ENCODE data around the gene FAM186B.

Gene FAM186B

DNA sequence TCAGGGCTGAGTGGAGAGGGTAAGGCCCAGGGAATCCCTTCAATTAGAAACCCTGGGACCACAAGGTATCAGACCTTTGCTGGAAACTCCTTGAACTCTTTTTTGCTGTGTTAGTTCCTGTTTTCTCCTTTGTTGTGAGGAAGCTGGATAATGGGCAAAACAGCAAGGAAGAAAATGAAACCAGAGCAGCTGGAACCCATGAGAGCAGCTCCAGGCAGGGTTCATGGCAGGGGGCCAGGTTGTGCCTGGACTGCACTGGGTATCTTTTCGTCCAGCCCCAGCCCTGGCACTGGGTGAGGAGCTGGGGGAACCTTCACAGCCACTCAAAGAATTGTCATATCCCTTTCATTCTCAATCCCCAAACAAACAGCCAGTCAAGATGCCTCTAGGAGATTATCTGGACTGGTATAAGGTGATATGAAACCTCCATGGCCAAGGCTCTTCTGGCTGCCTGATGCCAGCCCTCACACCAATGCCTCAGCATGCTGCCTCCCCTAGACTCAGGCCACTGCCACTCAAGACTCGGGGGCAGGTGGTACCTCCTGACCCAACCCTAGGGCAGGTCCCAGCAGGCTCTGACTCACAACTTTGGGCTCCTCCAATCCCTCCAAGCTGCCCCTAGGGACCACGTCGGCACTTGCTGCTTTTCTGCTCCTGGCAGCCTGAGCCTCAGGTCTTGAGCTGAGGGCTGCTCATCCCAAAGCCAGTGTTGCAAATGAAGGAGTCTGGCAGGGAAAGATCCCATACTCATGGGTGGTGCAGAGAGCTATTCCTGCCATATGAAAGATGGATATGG is 16.5 kb downstream of the FAM186B start:
- DNase-seq (ENCODE audit: extremely low read depth, low read depth): no peak
- no peak overlapping the region for H3K4me3 ChIP-seq (replicated peaks; ENCODE audit: low read depth, low read length)
- no peak for TF ChIP-seq CTCF (IDR thresholded peaks at IDR 0.05; ENCODE audit: low read depth, low read length, missing control alignments)

- H3K4me3 ChIP-seq (replicated peaks; ENCODE audit: low read depth, low read length): no peak overlapping the region
- TF ChIP-seq CTCF (IDR thresholded peaks at IDR 0.05; ENCODE audit: low read depth, low read length, missing control alignments): no peak
- no peak for DNase-seq (ENCODE audit: extremely low read depth, low read depth)
These were observed 17.2 kb downstream of the FAM186B start for GRCh38 chr12:49588281-49588680.

DNA sequence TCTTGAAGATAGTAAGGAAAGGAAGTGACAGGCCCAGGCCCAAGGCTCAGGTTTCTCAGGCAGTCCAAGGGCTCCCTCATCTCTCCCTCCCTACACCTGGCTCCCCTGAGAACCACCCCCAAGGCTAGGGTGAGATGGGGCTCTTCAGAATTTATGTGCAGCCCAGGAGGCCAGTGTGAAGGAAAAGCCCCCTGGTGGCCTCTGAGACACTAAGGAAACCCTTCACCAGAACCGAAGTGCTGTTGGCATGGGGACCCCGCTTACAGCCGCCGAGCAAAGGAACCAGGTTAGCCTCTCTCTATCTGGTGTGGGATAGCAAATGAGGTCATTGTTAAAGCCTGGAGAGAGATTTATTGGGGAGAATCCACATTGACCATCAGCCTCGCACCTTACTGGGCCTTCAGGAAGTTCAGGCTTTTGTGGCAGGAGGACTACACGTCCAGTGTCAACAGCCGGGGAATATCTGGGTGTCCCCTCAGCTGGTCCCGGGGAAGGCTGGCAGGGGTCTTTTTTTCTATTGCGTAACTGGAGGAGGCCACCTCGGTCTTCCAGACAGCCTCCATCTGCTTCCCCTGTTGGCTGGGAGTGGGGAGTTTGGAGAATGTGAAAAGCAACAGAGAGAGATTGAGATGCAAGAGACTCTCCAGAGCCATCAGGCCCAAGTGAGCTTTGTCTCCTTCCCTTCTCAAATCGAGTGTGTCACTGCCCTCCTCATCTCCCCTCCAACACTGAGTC is 18.1 kb downstream of the FAM186B start:
- TF ChIP-seq CTCF (IDR thresholded peaks at IDR 0.05; ENCODE audit: low read depth, low read length, missing control alignments): no peak
- H3K4me3 ChIP-seq (replicated peaks; ENCODE audit: low read depth, low read length): no peak overlapping the region
- DNase-seq (ENCODE audit: extremely low read depth, low read depth): no peak

DNA sequence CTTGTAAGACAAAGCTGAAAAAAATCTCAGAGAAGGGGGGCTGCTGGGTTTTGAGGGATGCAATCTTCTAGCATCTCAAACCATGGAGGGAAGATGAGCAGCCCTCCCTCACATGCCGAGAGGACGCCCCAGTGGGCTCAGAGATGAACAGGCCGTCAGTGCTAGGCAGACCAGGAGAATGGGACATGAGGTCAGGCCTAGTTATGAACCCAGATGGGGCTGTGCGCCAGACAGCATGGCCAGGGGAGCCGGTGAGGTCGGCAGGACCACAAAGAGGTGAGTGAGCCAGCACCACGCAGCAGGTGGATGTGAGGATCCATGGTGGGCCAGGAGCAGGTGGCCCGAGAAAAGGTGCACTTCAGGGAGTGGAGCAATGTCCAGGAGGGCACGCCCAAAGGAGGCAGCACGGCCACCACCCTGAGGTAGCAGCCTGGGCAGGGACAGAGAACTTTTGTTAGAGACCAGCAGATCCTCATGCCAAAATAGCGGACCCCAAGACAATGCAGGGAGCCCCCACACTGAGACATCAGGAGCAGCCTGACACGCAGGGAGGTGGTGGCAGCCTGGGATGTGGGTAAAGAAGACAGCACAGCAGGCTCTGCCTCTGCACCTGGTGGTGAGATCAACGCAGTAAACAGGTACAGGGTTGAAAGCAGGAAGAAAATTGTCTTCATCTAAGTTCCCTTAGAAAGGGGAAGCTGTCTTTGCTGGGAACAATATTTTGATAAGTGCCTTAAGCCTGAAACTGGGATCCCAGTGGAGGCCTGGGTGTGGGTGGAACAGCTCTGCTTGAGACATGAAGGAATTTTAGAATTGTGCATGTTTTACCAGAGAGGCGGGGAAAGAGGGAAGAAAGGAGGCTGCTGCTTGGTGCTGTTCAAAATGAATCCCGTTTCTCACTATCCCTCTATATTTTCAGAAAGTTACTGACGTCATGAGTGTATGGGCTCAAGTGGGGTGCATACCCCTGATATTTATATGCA is 19.7 kb downstream of the FAM186B start:
- H3K4me3 ChIP-seq (replicated peaks; ENCODE audit: low read depth, low read length): no peak overlapping the region
- no peak for TF ChIP-seq CTCF (IDR thresholded peaks at IDR 0.05; ENCODE audit: low read depth, low read length, missing control alignments)
- no peak for DNase-seq (ENCODE audit: extremely low read depth, low read depth)

DNA sequence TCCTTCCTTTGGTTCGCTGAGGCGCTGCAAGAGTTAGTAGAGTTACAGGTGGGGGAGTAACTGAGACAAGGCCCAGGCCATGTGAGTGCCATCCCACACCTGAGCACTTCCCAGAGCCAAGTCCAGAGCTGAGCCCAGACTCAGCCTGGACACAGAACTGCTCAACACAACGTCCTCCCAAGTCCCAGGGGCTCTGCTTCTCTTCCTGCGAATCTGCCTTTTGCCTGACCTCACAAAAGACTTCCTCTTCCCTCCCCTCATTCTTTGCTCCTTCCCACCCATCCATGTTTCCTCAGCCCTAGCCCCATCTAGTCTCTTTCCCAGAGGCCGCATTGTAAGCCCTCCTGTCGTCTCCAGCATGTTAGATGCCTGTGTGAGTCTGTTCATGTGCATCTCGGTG is 20.8 kb downstream of the FAM186B start:
- H3K4me3 ChIP-seq (replicated peaks; ENCODE audit: low read depth, low read length): no peak overlapping the region
- TF ChIP-seq CTCF (IDR thresholded peaks at IDR 0.05; ENCODE audit: low read depth, low read length, missing control alignments): no peak
- DNase-seq (ENCODE audit: extremely low read depth, low read depth): no peak

- DNase-seq (ENCODE audit: extremely low read depth, low read depth): no peak
- no peak overlapping the region for H3K4me3 ChIP-seq (replicated peaks; ENCODE audit: low read depth, low read length)
- TF ChIP-seq CTCF (IDR thresholded peaks at IDR 0.05; ENCODE audit: low read depth, low read length, missing control alignments): no peak
These were observed 21.9 kb downstream of the FAM186B start for GRCh38 chr12:49583366-49584094.

Measured in HFF-Myc (cell line).